GM12891 (cell line): ENCODE results near the gene TCF25.

Experiments
- PAX5 ChIP-seq: IDR thresholded peaks from 2 replicates; pipeline ENCODE4 v1.6.1; 2011; ENCODE audit warnings: low read length, moderate library complexity, mild to moderate bottlenecking; ENCODE audit not compliant: insufficient read depth, severe bottlenecking
- POLR2A ChIP-seq: IDR thresholded peaks from 2 replicates; pipeline ENCODE4 v1.6.1; 2011; ENCODE audit warnings: low read depth, low read length, control low read depth
- SPI1 ChIP-seq: IDR thresholded peaks from 2 replicates; pipeline ENCODE4 v1.6.1; 2011; ENCODE audit warnings: low read depth, low read length, control low read depth

DNA sequence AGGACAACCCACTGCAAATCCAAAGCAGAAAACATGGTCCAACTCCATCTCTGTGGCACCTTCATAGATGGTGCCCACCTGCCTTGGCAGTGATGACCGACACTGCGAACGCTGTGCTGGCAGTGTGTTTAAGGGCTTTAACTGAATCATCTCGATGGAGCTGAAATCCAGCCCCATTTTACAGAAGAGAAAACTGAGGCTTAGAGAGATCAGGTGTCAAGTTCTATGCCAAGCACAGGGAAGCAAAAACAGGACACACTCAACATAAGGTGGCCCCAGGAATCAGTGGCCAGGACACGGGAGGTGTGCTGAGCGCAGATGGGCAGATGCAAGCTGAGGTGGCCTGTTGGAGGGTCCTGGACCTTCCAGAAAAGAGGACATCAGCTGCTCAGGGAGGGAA, 10.7 kb upstream of the TCF25 start:
- no peak for TF ChIP-seq SPI1
- TF ChIP-seq POLR2A: no peak
- TF ChIP-seq PAX5: no peak
